ENCODE measurements around the gene DDX49. TPM values are rescaled to one million over a fixed set of nuclear protein-coding genes. Genes with fewer than 3 reads are reported as not detected.

The DDX49 gene
- total RNA-seq, 2 experiments from 2014 or later = 61.0 to 61.6 TPM

- Mint-ChIP-seq H3K36me3 (ENCODE audit: low read depth) (no peaks in the 10 kb centered on the region), H3K4me3 (no peak overlapping the region), H3K27me3 (peaks cover 14% of the 10 kb centered on the region), H3K9me3 (no peaks in the 10 kb centered on the region), H3K4me1 (ENCODE audit: low read depth) (no peaks in the 10 kb centered on the region), H3K27ac (no peak overlapping the region)
- DNase-seq (no peak), ATAC-seq (no peak)
- intact Hi-C loops (cut with micrococcal nuclease) = no loop called here
- no peak for TF ChIP-seq CTCF (IDR thresholded peaks at IDR 0.05)
- CTCF ChIA-PET = no interaction called here
- POLR2A ChIA-PET = interaction anchor here (0.6 kb wide), 1 partner anchor 112 kb away, joined by 3 read pairs; no protein-coding TSS in a partner anchor
Measured at GRCh38 chr19:18889949-18890745, 29.4 kb upstream of the DDX49 start.

- H3K4me3 Mint-ChIP-seq = no peak overlapping the region
- intact Hi-C loops (cut with micrococcal nuclease) = no loop called here
- no peaks in the 10 kb centered on the region for H3K9me3 Mint-ChIP-seq
- no peak overlapping the region for H3K27ac Mint-ChIP-seq
- DNase-seq (no peak), ATAC-seq (no peak)
- no peaks in the 10 kb centered on the region for H3K36me3 Mint-ChIP-seq (ENCODE audit: low read depth)
- TF ChIP-seq CTCF (IDR thresholded peaks at IDR 0.05) = no peak
- peaks cover 2% of the 10 kb centered on the region for H3K4me1 Mint-ChIP-seq (ENCODE audit: low read depth)
- ChIA-PET POLR2A (interaction anchor here (1.3 kb wide), 1 partner anchor 25 kb away, joined by 4 read pairs; the partner anchor contains the start of genes COPE and DDX49), CTCF (no interaction called here)
- peaks cover 28% of the 10 kb centered on the region for H3K27me3 Mint-ChIP-seq
Measured at GRCh38 chr19:18893587-18894253, 25.8 kb upstream of the DDX49 start.

GRCh38 chr19:18894254-18895037 is 25.1 kb upstream of the DDX49 start:
- DNase-seq = no peak
- CTCF ChIA-PET = no interaction called here
- no peaks in the 10 kb centered on the region for H3K9me3 Mint-ChIP-seq
- POLR2A ChIA-PET = interaction anchor here (2.1 kb wide), 1 partner anchor 24 kb away, joined by 11 read pairs; the partner anchor contains the start of genes COPE and DDX49
- no peaks in the 10 kb centered on the region for H3K36me3 Mint-ChIP-seq (ENCODE audit: low read depth)
- H3K27ac Mint-ChIP-seq = no peak overlapping the region
- H3K4me1 Mint-ChIP-seq (ENCODE audit: low read depth) = peaks cover 2% of the 10 kb centered on the region
- no peak overlapping the region for H3K4me3 Mint-ChIP-seq
- intact Hi-C loops (cut with micrococcal nuclease) = no loop called here
- no peak for ATAC-seq
- TF ChIP-seq CTCF (IDR thresholded peaks at IDR 0.05) = no peak
- H3K27me3 Mint-ChIP-seq = peaks cover 28% of the 10 kb centered on the region

GRCh38 chr19:18895038-18895823 is 24.3 kb upstream of the DDX49 start:
- ATAC-seq (no peak), DNase-seq (peak; percentile 14)
- H3K36me3 Mint-ChIP-seq (ENCODE audit: low read depth) = peaks cover 2% of the 10 kb centered on the region
- H3K4me3 Mint-ChIP-seq = peak overlapping the region; percentile 45
- intact Hi-C loops (cut with micrococcal nuclease) = no loop called here
- CTCF ChIA-PET = no interaction called here
- peaks cover 28% of the 10 kb centered on the region for H3K27me3 Mint-ChIP-seq
- H3K9me3 Mint-ChIP-seq = no peaks in the 10 kb centered on the region
- no peak overlapping the region for H3K27ac Mint-ChIP-seq
- POLR2A ChIA-PET = interaction anchor here (1.2 to 2.1 kb wide), 2 partner anchors 16 to 23 kb away, joined by 3 to 11 read pairs; partner anchors contain the start of genes COPE and DDX49
- peaks cover 2% of the 10 kb centered on the region for H3K4me1 Mint-ChIP-seq (ENCODE audit: low read depth)
- no peak for TF ChIP-seq CTCF (IDR thresholded peaks at IDR 0.05)
